A673 (cell line): ENCODE data around the gene ANKS3. TPM values are rescaled to one million over a fixed set of nuclear protein-coding genes. Genes with fewer than 3 reads are reported as not detected.

ENCODE experiments used
- BruUV-seq: library from RNA; stranded (reverse); fragments of 400-500 nt; replicated peaks from 2 replicates; lab custom pipeline; 2021; lab: Mats Ljungman, UMichigan
- CTCF ChIA-PET: fragments of 300-600 bp; sonication (Branson Sonifier 250); formaldehyde crosslinking; loops from one replicate; lab custom pipeline; 2022; ENCODE audit warnings: antibody characterized with exemption; lab: Charles Lee
- POLR2A ChIA-PET: fragments of 300-600 bp; sonication (Branson Sonifier 250); formaldehyde crosslinking; loops from one replicate; lab custom pipeline; 2022; ENCODE audit warnings: antibody characterized with exemption; ENCODE audit not compliant: low non-redundant PET; lab: Charles Lee
- DNase-seq: peaks from one replicate; pipeline ENCODE4 v3.0.0-alpha.2; 2015; ENCODE audit warnings: low spot score
- H3K27ac ChIP-seq: fragments of 200-600 bp; sonication (generic); 2 replicates; pipeline ENCODE4 v1.5.1; 2016; ENCODE audit warnings: mixed run types, low read depth, mild to moderate bottlenecking, mixed read lengths, antibody characterized with exemption, low read length; ENCODE audit not compliant: poor library complexity, severe bottlenecking
- H3K27me3 ChIP-seq: fragments of 200-600 bp; sonication (generic); replicated peaks from 2 replicates; pipeline ENCODE4 v1.6.1; 2017; ENCODE audit warnings: mixed run types, low read depth, mild to moderate bottlenecking, mixed read lengths, antibody characterized with exemption, low read length; ENCODE audit not compliant: insufficient read depth, poor library complexity
- H3K36me3 ChIP-seq: fragments of 200-600 bp; sonication (generic); 2 replicates; pipeline ENCODE4 v1.6.1; 2016; ENCODE audit warnings: mixed run types, mild to moderate bottlenecking, mixed read lengths, antibody characterized with exemption, low read length; ENCODE audit not compliant: insufficient read depth, poor library complexity, severe bottlenecking
- H3K4me1 ChIP-seq: fragments of 200-600 bp; sonication (generic); 2 replicates; pipeline ENCODE4 v1.6.1; 2017; ENCODE audit warnings: mixed run types, mild to moderate bottlenecking, mixed read lengths, antibody characterized with exemption, low read length; ENCODE audit not compliant: insufficient read depth, poor library complexity, severe bottlenecking
- H3K4me3 ChIP-seq: fragments of 200-600 bp; sonication (generic); 2 replicates; pipeline ENCODE4 v1.5.1; 2016; ENCODE audit warnings: low read depth, mixed run types, mild to moderate bottlenecking, mixed read lengths, low read length; ENCODE audit not compliant: poor library complexity, severe bottlenecking
- H3K9me3 ChIP-seq: fragments of 200-600 bp; sonication (generic); 2 replicates; pipeline ENCODE4 v1.6.1; 2016; ENCODE audit warnings: mixed run types, low read depth, mild to moderate bottlenecking, mixed read lengths, antibody characterized with exemption, low read length; ENCODE audit not compliant: poor library complexity, severe bottlenecking
- CTCF ChIP-seq: fragments of 300-800, 200-600 bp; sonication (generic); conservative IDR thresholded peaks from 2 replicates; pipeline ENCODE4 v1.5.1; 2017; ENCODE audit warnings: low read depth, mild to moderate bottlenecking, antibody characterized with exemption, low read length, moderate library complexity, mixed read lengths
- EZH2 ChIP-seq: fragments of 200-600 bp; sonication (generic); IDR thresholded peaks from 2 replicates; pipeline ENCODE4 v1.6.1; 2017; ENCODE audit warnings: borderline replicate concordance, low read depth, mild to moderate bottlenecking, mixed read lengths, antibody characterized with exemption, low read length; ENCODE audit not compliant: poor library complexity, severe bottlenecking
- intact Hi-C: fragments of 100-400 bp; cut with micrococcal nuclease; formaldehyde crosslinking; loops from one replicate; pipeline ENCODE4 v1.10.0; 2022; ENCODE audit not compliant: unreplicated experiment
- total RNA-seq: library from RNA; stranded (reverse); gene quantifications from 2 replicates; pipeline ENCODE4 v1.2.3, GENCODE V29; 2021

ANKS3 gene
- total RNA-seq, 1 experiment from 2014 or later, result 26.9 TPM

- no peak for DNase-seq
- Histone ChIP-seq H3K9me3 (no peaks in the 10 kb centered on the region), H3K27me3 (no peaks in the 10 kb centered on the region), H3K36me3 (peaks cover 40% of the 10 kb centered on the region), H3K27ac (no peak overlapping the region), H3K4me3 (no peak overlapping the region), H3K4me1 (no peaks in the 10 kb centered on the region)
- intact Hi-C loops, result no loop called here
- BruUV-seq, result no TSS peak
- no peak for TF ChIP-seq EZH2
- ChIA-PET CTCF (no interaction called here), POLR2A (no interaction called here)
Measured at GRCh38 chr16:4702466-4702808, 31.6 kb downstream of the ANKS3 start.

- Histone ChIP-seq H3K27ac (no peak overlapping the region), H3K36me3 (peaks cover 41% of the 10 kb centered on the region), H3K27me3 (no peaks in the 10 kb centered on the region), H3K9me3 (no peaks in the 10 kb centered on the region), H3K4me3 (no peak overlapping the region), H3K4me1 (no peaks in the 10 kb centered on the region)
- BruUV-seq, result no TSS peak
- intact Hi-C loops, result no loop called here
- CTCF ChIA-PET, result no interaction called here
- no peak for DNase-seq
- POLR2A ChIA-PET, result no interaction called here
- TF ChIP-seq CTCF (no peak), EZH2 (no peak)
Measured at GRCh38 chr16:4701791-4702465, 32.1 kb downstream of the ANKS3 start.

GRCh38 chr16:4700997-4701743 lies 32.9 kb downstream of the ANKS3 start:
- BruUV-seq, result no TSS peak
- peaks cover 46% of the 10 kb centered on the region for H3K36me3 ChIP-seq
- POLR2A ChIA-PET, result no interaction called here
- no peak overlapping the region for H3K27ac ChIP-seq
- no peaks in the 10 kb centered on the region for H3K4me1 ChIP-seq
- TF ChIP-seq EZH2 (no peak), CTCF (no peak)
- no peaks in the 10 kb centered on the region for H3K9me3 ChIP-seq
- intact Hi-C loops, result no loop called here
- DNase-seq, result no peak
- H3K27me3 ChIP-seq, result no peaks in the 10 kb centered on the region
- CTCF ChIA-PET, result no interaction called here
- H3K4me3 ChIP-seq, result no peak overlapping the region
